Endothelial cell of umbilical vein (primary cell): ENCODE measurements around the gene ERI2. TPM values are rescaled to one million over a fixed set of nuclear protein-coding genes. Genes with fewer than 3 reads are reported as not detected.
A peak's percentile ranks its signal among the peaks of the same experiment; 100 is the strongest.

Experiments used
- BruUV-seq: library from RNA; stranded (reverse); fragments of 400-500 nt; replicated peaks from 2 replicates; lab custom pipeline; 2021; lab: Mats Ljungman, UMichigan
- CTCF ChIA-PET: fragments of 300-600, 350-600 bp; sonication (Branson Sonifier 250); formaldehyde crosslinking; loops from one replicate; lab custom pipeline; 2021; ENCODE audit warnings: antibody characterized with exemption, inconsistent platforms; lab: Charles Lee
- POLR2A ChIA-PET: fragments of 300-600, 350-600 bp; sonication (Branson Sonifier 250); formaldehyde crosslinking; loops from one replicate; lab custom pipeline; 2021; ENCODE audit warnings: antibody characterized with exemption, inconsistent platforms; lab: Charles Lee
- DNase-seq: peaks from one replicate; pipeline ENCODE4 v3.0.0-alpha.2; 2011; ENCODE audit warnings: low read depth, low spot score
- FAIRE-seq: peaks from 2 replicates; lab custom pipeline; 2011; peaks lifted over from hg19 to GRCh38; lab: Jason Lieb, UNC
- H2AFZ ChIP-seq: 2 replicates; pipeline ENCODE4 v1.6.0; 2012; ENCODE audit warnings: low read depth, low read length, control low read depth, inconsistent platforms
- H3K27ac ChIP-seq: 2 replicates; pipeline ENCODE4 v1.5.1; 2011; ENCODE audit warnings: low read depth, mild to moderate bottlenecking, control low read depth, low read length, moderate library complexity; ENCODE audit not compliant: insufficient read depth
- H3K27me3 ChIP-seq, 2 experiments: 2 replicates each; pipeline versions ENCODE4 v1.6.0 to v1.6.1; 2011; ENCODE audit warnings: low read length in 2 of 2, mixed read lengths in 1 of 2; ENCODE audit not compliant: control insufficient read depth in 2 of 2, insufficient read depth in 2 of 2
- H3K36me3 ChIP-seq, 2 experiments: 2 replicates in 1 of 2; 3 replicates in 1 of 2; pipeline ENCODE4 v1.5.1; 2011; ENCODE audit warnings: low read length in 2 of 2, mild to moderate bottlenecking in 1 of 2, moderate library complexity in 1 of 2; ENCODE audit not compliant: control insufficient read depth in 2 of 2, insufficient read depth in 2 of 2; ENCODE audit errors: extremely low read depth in 1 of 2
- H3K4me1 ChIP-seq: 3 replicates; pipeline ENCODE4 v1.5.1; 2011; ENCODE audit warnings: mild to moderate bottlenecking, low read length; ENCODE audit not compliant: control insufficient read depth, insufficient read depth; ENCODE audit errors: extremely low read depth
- H3K4me2 ChIP-seq: 2 replicates; pipeline ENCODE4 v1.6.1; 2011; ENCODE audit warnings: low read length, control low read depth, mixed read lengths; ENCODE audit not compliant: insufficient read depth
- H3K4me3 ChIP-seq, 3 experiments: fragments of 200-600 bp in 1 of 3; sonication (generic), shearing (Covaris generic) in 1 of 3; replicated peaks in 1 of 3; 2 replicates each; pipeline ENCODE4 v1.5.1; 2011 to 2016; ENCODE audit warnings: control low read depth in 3 of 3, low read length in 3 of 3, mild to moderate bottlenecking in 2 of 3, inconsistent platforms in 1 of 3, low read depth in 1 of 3, moderate library complexity in 1 of 3; ENCODE audit not compliant: insufficient read depth in 1 of 3
- H3K79me2 ChIP-seq: 2 replicates; pipeline ENCODE4 v1.6.0; 2012; ENCODE audit warnings: low read length, inconsistent platforms; ENCODE audit not compliant: control insufficient read depth, insufficient read depth
- H3K9ac ChIP-seq: replicated peaks from 2 replicates; pipeline ENCODE3; 2011; ENCODE audit warnings: low read length, control low read depth; ENCODE audit not compliant: insufficient read depth; ENCODE audit errors: extremely low read depth
- H3K9me1 ChIP-seq: replicated peaks from 3 replicates; pipeline ENCODE4 v1.6.0; 2011; ENCODE audit warnings: mild to moderate bottlenecking, low read length; ENCODE audit not compliant: control insufficient read depth, insufficient read depth; ENCODE audit errors: extremely low read depth
- H3K9me3 ChIP-seq: replicated peaks from 2 replicates; pipeline ENCODE4 v1.5.1; 2012; ENCODE audit warnings: low read length, inconsistent platforms; ENCODE audit not compliant: control insufficient read depth, insufficient read depth
- H4K20me1 ChIP-seq: replicated peaks from 2 replicates; pipeline ENCODE3; 2011; ENCODE audit warnings: mild to moderate bottlenecking, low read length; ENCODE audit not compliant: control insufficient read depth, insufficient read depth; ENCODE audit errors: extremely low read depth
- EZH2 ChIP-seq: IDR thresholded peaks from 2 replicates; pipeline ENCODE4 v1.6.1; 2012; ENCODE audit warnings: borderline replicate concordance, low read depth, mild to moderate bottlenecking, moderate library complexity, low read length, inconsistent platforms; ENCODE audit not compliant: severe bottlenecking
- FOS ChIP-seq: IDR thresholded peaks from 2 replicates; pipeline ENCODE4 v1.6.1; 2011; ENCODE audit warnings: mild to moderate bottlenecking, low read length, moderate library complexity, borderline replicate concordance; ENCODE audit not compliant: insufficient read depth
- GATA2 ChIP-seq: IDR thresholded peaks from 2 replicates; pipeline ENCODE4 v1.7.0; 2011; ENCODE audit warnings: low read depth, mild to moderate bottlenecking, moderate library complexity, mixed read lengths, low read length; ENCODE audit not compliant: insufficient read length, insufficient read depth
- JUN ChIP-seq: IDR thresholded peaks from 2 replicates; pipeline ENCODE4 v1.6.1; 2011; ENCODE audit warnings: borderline replicate concordance, low read depth; ENCODE audit not compliant: insufficient read length, insufficient read depth
- MYC ChIP-seq: IDR thresholded peaks from one replicate; pipeline ENCODE4 v1.6.1; 2011; ENCODE audit warnings: mild to moderate bottlenecking, low read depth, low read length
- POLR2A ChIP-seq: IDR thresholded peaks from 2 replicates; pipeline ENCODE4 v1.6.1; 2012; ENCODE audit warnings: low read depth, mild to moderate bottlenecking, control low read depth, low read length
- POLR2AphosphoS5 ChIP-seq: IDR thresholded peaks from 2 replicates; pipeline ENCODE4 v1.6.1; 2012; ENCODE audit warnings: low read depth, mild to moderate bottlenecking, control low read depth, low read length, moderate library complexity; ENCODE audit not compliant: insufficient read depth
- dilution Hi-C: fragments of 300-500 bp; cut with MboI; formaldehyde crosslinking; loops from one replicate; pipeline ENCODE4 v1.15.0; 2019; ENCODE audit warnings: low sequenced_read_pairs; ENCODE audit not compliant: extremely low pct_ligation_motif_present
- intact Hi-C: fragments of 100-400 bp; cut with micrococcal nuclease; formaldehyde crosslinking; loops from one replicate; pipeline ENCODE4 v1.10.0; 2022
- polyA plus RNA-seq, 4 experiments: library from polyadenylated mRNA; depleted of rRNA in 3 of 4; stranded (reverse) in 3 of 4; unstranded in 1 of 4; fragments of >200 nt; gene quantifications; 2 replicates each; pipeline versions ENCODE4 v1.2.1 to v1.2.3, GENCODE V29; 2011 to 2012; ENCODE audit warnings: missing spikeins in 1 of 4
- total RNA-seq: library from RNA; stranded (reverse); gene quantifications from 2 replicates; pipeline ENCODE4 v1.2.3, GENCODE V29; 2021
- TF ChIP-seq, protein P1 (sequence below): IDR thresholded peaks from 2 replicates; pipeline ENCODE4 v1.6.1; 2011; ENCODE audit not compliant: insufficient read depth, insufficient read length
- TF ChIP-seq, protein P2 (sequence below), 2 donors: IDR thresholded peaks; 1 replicate in 1 of 2; 2 replicates in 1 of 2; pipeline ENCODE4 v1.5.1; 2011; ENCODE audit warnings: low read length in 2 of 2, mild to moderate bottlenecking in 2 of 2, moderate library complexity in 2 of 2, control low read depth in 1 of 2, inconsistent platforms in 1 of 2, low read depth in 1 of 2; ENCODE audit not compliant: insufficient read depth in 1 of 2; ENCODE audit errors: extremely low read depth in 1 of 2

Gene ERI2
- total and polyA plus RNA-seq, 2 donors (not counting 3 experiments of a cell fraction or from before 2014, with no cell fraction given), result 6.6 to 8.9 TPM

DNA sequence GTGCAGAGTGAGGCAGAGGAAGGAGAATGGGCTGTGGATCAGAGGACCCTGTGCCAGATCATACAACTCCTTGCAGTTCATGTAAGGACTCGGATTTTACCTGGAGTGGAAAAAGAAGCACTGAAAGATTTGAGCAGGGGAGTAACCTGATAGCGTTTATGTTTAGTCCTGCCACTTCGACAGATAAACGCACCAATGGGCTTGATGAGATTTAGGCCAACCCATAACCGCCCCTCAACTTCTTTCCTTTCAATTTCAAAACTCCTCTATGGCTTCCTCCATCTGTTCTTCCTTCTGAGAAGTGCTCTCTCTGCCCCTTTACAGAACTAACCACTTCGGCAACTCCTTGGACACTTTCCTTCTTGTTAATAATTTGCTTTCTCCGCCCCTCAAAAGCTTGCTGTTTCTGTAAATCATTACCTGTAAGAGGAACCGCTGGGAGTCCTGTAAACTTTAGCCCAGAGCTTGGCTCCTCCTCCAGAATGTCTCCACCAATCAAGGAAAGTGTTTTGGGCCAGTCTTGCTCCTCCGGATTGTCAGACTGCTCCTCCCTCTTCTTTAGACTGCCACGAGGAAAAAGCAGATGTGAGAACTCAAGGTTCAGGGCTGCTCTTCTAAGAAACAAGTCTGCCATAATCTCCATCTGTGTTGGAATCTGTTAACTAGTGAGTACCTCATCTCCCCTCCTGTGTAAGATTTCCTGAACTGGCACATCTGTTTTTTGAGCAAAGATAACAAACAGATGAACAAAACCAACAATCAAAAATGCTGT lies 42.6 kb downstream of the ERI2 start, which contains the start of gene ACSM3:
Gene ACSM3 (plus strand): TSS at position 554 of the 772 bp plus-strand sequence. CDS start 6,021 bp downstream, outside the sequence.
- no peak within 1 kb of the TSS for H3K9ac ChIP-seq
- H3K36me3 ChIP-seq, result no peaks in the 10 kb centered on the region
- H3K9me3 ChIP-seq, result no peaks in the 10 kb centered on the region
- DNase-seq (peak; percentile 46), FAIRE-seq (no peak)
- H3K27ac ChIP-seq, result no peak within 1 kb of the TSS
- no peaks in the 10 kb centered on the region for H3K79me2 ChIP-seq
- no TSS peak for BruUV-seq
- H3K27me3 ChIP-seq, result peaks cover 7 to 9% of the 10 kb centered on the region in 2 experiments
- CTCF ChIA-PET, result interaction anchor here (3.2 kb wide), 1 partner anchor 10 kb away, joined by 15 read pairs; no protein-coding TSS in a partner anchor
- peak within 1 kb of the TSS; percentile 81 for H2AFZ ChIP-seq
- H4K20me1 ChIP-seq, result no peaks in the 10 kb centered on the region
- intact Hi-C loops, result no loop called here
- no peaks in the 10 kb centered on the region for H3K9me1 ChIP-seq
- POLR2A ChIA-PET, result interaction anchor here (1.1 kb wide), 1 partner anchor 22 kb away, joined by 3 read pairs; the partner anchor contains the start of gene THUMPD1
- dilution Hi-C loops, result no loop called here
- peak within 1 kb of the TSS; percentile 62 for H3K4me2 ChIP-seq
- peak within 1 kb of the TSS in 1 of 3 experiments; percentile 61 for H3K4me3 ChIP-seq
- H3K4me1 ChIP-seq, result no peaks in the 10 kb centered on the region
- no peak for TF ChIP-seq MYC
- TF ChIP-seq POLR2AphosphoS5, result no peak

DNA sequence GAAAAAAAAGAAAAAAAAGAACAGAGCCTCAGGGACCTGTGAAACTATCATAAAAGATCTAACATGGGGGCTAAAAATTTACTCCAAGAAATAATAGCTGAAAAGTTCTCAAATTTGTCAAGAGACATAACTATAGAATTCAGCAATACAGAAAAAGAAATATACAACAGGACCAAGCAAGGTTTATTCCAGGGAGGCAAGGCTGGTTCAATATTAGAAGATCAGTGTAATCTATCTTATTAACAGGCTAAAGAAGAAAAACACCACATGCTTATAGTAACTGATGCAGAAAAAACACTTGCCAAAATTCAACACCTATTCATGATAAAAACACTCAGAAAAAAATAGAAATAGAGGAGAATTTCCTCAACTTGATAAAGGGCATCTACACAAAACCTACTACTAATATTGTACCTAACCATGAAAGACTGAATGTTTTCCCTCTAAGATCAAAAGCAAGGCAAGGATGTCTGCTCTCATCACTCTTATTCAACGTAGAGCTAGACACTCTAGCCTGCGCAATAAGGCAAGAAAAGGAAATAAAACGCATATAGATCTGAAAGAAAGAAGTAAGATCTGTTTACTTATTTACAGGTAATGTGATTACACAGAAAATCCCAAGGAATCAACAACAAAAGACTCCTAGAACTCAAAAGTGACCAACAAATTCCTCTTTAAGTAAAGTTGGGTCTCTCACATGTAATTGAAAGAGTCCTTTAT lies 43.7 kb downstream of the ERI2 start:
- CTCF ChIA-PET, result no interaction called here
- no TSS peak for BruUV-seq
- dilution Hi-C loops, result no loop called here
- H3K9me3 ChIP-seq, result no peaks in the 10 kb centered on the region
- H3K27ac ChIP-seq, result no peak overlapping the region
- FAIRE-seq (no peak), DNase-seq (no peak)
- TF ChIP-seq POLR2A (no peak), GATA2 (no peak), EZH2 (no peak), MYC (no peak), FOS (no peak), JUN (no peak), POLR2AphosphoS5 (no peak)
- TF ChIP-seq, protein P1, sequence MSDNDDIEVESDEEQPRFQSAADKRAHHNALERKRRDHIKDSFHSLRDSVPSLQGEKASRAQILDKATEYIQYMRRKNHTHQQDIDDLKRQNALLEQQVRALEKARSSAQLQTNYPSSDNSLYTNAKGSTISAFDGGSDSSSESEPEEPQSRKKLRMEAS, result no peak
- TF ChIP-seq, protein P2, sequence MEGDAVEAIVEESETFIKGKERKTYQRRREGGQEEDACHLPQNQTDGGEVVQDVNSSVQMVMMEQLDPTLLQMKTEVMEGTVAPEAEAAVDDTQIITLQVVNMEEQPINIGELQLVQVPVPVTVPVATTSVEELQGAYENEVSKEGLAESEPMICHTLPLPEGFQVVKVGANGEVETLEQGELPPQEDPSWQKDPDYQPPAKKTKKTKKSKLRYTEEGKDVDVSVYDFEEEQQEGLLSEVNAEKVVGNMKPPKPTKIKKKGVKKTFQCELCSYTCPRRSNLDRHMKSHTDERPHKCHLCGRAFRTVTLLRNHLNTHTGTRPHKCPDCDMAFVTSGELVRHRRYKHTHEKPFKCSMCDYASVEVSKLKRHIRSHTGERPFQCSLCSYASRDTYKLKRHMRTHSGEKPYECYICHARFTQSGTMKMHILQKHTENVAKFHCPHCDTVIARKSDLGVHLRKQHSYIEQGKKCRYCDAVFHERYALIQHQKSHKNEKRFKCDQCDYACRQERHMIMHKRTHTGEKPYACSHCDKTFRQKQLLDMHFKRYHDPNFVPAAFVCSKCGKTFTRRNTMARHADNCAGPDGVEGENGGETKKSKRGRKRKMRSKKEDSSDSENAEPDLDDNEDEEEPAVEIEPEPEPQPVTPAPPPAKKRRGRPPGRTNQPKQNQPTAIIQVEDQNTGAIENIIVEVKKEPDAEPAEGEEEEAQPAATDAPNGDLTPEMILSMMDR (IDR thresholded peaks at IDR 0.05; ENCODE audit: extremely low read depth in 1 of 2, insufficient read depth in 1 of 2, low read depth in 1 of 2, low read length in 2 of 2), result no peak
- intact Hi-C loops, result no loop called here
- no peaks in the 10 kb centered on the region for H3K36me3 ChIP-seq
- H3K4me1 ChIP-seq, result no peaks in the 10 kb centered on the region
- H3K4me3 ChIP-seq, result no peak overlapping the region
- POLR2A ChIA-PET, result no interaction called here
- H4K20me1 ChIP-seq, result no peaks in the 10 kb centered on the region
- H3K79me2 ChIP-seq, result no peaks in the 10 kb centered on the region
- H3K9ac ChIP-seq, result no peak overlapping the region
- H3K4me2 ChIP-seq, result no peak overlapping the region
- no peaks in the 10 kb centered on the region for H3K9me1 ChIP-seq
- peaks cover 7 to 9% of the 10 kb centered on the region in 2 experiments for H3K27me3 ChIP-seq
- no peak overlapping the region for H2AFZ ChIP-seq
